ENCODE results near the gene NRARP.

Gene NRARP

GRCh38 chr9:137310189-137311052 is 8.3 kb upstream of the NRARP start:
- no peak for DNase-seq

DNA sequence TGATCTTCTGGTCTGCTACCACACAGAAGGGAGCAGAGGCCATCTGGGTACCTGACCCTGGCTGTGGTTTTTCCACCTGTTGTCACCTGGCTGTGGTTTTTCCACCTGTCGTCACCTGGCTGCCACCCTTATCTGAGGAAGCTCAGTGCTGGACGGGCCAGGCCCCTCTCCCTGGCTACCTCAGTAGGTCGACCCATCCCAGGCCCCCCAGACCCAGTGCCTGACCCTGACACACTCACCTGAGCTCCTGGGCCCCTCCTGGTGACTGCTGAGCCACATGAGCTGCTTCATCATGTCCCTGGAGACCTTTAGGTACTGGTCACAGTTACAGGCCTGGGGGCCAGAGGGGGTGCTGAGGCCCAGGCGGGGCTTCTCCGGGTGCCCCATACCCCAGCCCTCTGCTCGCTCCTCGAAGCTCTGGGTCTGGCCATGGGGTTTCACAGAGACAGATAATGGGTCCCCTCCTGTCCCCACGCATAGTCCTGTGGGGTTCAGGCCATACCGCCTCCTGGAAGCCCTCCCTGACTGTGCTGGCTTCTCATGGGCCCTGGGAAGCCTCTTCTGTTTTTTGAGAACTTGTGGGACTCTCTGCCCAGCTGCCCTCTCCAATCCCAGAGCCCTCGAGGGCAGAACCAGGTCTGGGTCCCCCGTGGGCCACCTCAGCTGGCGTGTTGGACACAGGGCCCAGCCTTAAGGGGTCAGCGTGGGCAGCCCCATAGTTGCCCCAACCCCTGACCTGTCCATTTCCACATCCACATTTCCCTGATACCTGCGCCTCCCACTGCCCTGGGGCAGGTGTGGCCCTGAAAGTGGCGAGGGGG is 7.5 kb upstream of the NRARP start:
- no peak for DNase-seq

DNA sequence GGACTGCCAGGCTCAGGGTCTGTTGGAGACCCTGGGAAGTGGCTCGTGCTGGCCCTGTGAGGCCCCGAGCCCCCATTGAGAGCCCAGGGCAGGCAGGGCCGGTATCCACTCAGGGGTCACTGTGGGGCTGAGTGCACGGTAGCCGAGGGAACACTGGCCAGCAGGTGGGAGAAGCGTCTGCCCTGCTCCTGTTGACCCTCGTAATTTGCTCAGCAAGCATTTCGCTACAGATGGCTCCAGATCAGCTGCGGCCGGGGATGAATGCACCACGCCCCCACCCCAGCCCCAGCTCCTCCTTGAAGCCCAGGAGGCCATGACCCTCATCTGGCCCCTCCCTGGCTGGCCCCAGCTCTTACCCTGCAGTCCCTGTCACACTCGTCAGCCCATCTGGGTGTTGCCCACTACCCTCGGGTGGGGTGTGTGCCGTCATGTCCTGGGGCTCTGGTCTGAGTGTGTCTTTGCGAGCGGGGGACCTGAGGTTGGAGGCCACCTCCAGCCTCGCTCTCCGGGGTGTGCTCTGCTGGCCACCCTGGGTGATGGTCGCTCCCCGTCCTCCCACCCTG is 6.1 kb upstream of the NRARP start:
- DNase-seq: no peak

DNA sequence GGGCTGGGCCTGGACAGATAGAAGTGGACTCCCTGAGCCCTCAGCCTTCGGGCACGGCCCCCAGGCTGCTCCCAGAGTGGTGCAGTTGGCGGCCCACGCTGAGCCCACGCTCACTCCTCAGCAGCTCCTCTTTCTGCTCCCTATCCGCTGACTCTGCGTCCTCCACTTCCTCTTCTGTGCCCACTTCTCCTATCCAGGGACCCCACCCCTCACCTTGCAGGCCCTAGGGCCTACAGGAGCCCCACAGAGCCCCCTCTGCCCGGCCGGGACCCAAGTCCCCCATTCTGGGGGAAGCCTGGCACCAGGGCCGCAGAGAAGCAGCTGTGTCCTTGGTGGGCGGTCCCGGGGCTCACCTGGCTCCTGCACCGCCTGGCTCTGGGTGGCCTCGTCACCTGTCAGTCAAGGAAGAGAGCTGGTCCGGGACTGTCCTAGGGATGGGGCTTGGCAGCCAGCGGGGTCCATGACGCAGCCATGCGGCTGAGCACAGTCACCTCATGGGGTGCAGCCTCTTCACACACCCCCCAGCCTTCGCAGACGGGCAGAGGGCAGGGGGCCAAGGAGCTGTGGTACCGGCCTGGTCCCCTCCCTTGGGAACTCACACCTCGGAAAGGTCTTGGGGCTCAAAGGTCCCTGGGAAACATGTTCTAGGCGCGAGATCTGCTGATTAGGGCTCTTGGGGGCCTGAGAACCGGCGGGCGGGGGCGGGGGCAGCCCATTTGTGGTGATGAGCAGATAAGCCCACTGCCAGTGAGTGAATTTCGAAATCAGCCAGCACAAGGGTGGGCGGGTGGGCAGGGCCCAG is 5.4 kb upstream of the NRARP start:
- no peak for DNase-seq

- no peak for DNase-seq
Observed at GRCh38 chr9:137306850-137307254, 4.8 kb upstream of the NRARP start.

DNA sequence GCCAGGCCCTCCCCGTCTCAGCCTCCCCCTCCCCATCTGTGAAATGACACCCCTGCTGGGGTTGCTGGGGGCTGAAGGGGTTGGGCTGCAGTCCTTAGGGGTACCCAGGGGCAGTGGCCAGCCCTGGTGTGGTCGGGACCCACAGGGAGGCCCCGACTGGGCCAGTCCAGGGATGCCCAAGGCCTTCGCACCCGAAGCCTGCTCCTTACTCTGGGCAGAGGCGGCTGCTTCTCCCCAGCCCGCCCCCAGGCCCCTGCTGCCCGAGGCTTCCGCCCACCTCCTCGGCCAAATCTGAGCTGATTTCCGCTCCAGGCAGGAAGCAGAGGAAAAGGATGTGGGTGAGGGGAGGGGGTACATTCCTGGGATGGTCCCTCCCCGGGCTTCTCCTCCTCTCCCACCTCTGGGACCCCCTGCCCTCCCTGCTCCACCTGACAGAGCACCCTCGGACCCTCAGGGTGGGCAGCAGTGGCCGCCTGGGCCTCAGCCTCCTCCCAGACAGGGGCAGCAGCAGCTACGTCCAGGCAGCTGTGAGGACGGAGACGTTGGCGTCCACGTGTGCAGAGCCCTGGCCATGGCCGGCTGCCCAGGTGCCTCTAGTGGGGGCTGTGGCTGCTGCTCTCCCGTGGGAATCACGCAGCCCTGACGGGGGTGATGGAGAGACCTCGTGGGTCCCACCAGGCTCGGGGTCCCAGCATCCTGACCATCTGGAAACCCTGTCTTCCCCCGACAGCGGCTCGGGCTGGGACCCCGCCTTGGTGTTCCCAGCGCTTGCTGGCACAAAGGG is 4.2 kb upstream of the NRARP start:
- no peak for DNase-seq

- DNase-seq: no peak
Observed at GRCh38 chr9:137305798-137306065, 3.7 kb upstream of the NRARP start.

DNA sequence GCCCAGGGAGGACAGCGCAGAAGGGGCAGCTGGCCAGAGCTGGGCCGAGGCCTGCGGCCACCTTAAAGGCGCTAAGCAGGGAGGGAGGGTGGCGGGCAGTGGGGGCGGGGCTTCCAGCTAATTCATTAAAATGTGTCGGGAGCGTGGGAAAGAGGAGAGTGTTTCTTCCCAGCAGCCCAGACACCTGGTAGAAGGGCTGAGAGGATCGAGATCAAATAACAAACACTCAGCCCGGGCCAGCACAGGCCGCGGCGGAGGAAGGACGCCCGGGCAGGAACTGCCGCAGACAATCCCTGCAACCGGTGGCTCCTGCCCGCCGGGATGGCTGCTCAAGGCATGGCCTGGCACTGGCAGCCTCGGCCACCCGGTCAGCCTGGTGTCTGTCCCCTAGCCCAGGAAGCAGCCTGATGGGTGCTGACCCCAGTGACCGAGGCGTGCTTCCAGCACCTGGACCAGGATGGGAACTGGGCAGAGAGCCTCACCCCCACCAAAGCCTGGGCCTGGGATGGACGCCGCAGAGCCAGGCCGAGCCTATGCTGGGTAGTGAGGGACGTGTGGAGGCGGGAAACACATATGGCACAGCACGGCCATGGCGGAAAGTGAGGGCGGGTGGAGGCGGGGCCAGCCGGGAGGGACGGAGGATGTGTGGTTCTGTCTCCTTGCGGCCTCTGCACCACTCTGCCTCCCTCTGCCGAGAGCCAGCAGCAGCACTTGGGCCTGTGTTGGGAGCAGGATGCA is 3.2 kb upstream of the NRARP start:
- peak; percentile 38 to 57 for DNase-seq

- DNase-seq: no peak
Observed at GRCh38 chr9:137304383-137305059, 2.5 kb upstream of the NRARP start.

DNA sequence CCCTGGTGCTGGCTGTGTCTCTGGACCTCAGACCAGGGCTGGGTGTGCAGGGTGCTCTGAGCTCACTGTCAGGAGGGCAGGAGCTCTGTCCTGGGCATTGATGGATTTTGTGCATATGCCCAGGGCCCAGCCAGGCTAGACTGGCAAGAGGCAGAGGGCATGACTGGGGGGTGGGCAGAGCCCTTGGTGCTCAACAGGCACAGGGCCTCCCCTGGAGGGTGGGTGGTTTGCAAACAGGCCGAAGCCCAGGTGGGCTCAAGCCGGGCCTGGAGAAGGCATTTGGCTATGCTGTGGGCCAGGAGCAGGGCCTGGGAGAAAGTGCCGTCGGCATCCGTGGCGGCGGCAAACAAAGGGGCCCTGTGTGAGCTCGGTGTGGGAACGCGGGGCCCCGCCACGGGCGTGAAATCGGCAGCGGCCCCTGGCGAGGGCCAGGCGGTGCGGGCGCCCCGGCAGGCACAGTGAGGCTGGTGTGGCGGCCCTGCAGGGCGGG is 1.9 kb upstream of the NRARP start:
- no peak for DNase-seq

DNA sequence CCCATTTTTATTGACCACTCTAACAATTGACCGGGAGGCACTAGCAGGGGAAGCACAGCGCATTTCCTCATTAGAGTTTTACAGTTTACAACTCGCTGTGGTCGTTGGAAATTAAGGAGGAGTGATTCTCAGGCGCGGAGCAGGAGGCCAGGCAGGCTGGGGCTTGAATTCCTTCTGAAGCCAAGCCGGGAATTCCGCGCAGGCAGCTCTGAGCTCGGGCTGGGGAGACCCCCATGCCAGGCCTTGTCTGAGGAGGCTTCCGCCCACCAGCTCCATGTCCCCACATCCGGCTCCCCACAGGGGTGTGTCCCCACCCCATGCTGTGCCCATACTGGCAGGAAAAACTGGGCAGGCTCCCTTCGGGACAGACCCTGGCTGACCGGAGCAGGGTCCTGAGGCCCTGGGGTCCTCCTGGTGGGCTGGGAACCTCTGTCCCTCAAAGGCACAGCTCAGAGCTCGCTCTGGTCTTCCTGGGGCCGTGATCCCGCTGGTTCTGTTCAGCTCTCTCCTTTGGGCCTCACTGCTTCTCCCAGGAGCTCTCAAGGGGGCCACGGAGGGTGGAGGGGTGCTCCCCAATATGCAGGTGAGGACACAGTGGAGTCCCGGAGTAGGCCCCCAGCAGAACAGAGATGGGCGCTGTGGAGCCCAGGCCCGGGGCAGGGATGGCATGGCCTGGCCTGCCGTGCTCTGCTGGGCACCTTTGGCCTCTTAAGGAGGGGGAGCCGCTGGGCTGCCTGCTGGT is 1.3 kb upstream of the NRARP start:
- DNase-seq: no peak

- DNase-seq: no peak
Observed at GRCh38 chr9:137302449-137303150, 529 bp upstream of the NRARP start.

GRCh38 chr9:137301081-137301947 is 757 bp downstream of the NRARP start:
- no peak for DNase-seq

DNA sequence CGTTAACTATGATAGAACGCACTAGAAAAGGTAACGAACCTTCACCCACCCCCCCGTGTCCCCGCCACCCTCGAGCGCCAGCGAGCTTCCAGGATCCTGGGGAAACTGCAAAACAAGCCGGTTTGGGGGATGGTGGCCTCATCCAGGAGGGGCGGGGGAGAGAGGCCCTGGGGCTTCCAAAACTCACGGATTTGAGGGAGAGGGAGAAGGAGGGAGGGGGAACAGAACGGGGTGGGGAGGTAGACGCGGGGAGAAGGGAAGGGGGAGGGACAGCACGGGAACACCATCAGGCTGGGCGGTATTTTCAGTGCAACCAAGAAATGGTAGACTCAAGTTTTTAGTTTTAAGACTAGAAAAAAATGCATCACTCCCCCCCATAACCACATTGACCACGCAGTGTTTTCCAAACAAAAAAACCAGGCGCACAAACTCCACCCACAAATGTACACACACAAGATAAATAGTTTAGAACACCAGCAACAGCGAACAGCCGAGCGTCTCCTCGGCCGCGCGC is 1.4 kb downstream of the NRARP start:
- no peak for DNase-seq

- DNase-seq: no peak
Observed at GRCh38 chr9:137299938-137300337, 2.1 kb downstream of the NRARP start.

- DNase-seq: no peak
Observed at GRCh38 chr9:137299203-137299565, 2.9 kb downstream of the NRARP start.

GRCh38 chr9:137298401-137299202 is 3.5 kb downstream of the NRARP start:
- DNase-seq: no peak

Measured in stimulated activated CD4-positive, alpha-beta T cell treated with anti-CD3 and anti-CD28 coated beads, Interleukin-4, amount 100 ng/mL, for 4 hours (primary cell).